ENCODE results near the gene SHLD1. TPM values are rescaled to one million over a fixed set of nuclear protein-coding genes. Genes with fewer than 3 reads are reported as not detected.
A peak's percentile ranks its signal among the peaks of the same experiment; 100 is the strongest.

The SHLD1 gene
- total and polyA plus RNA-seq, 2 experiments from 2014 or later = 1.4 to 15.0 TPM

- TF ChIP-seq ETS1 (IDR thresholded peaks at IDR 0.05) = no peak
- TF ChIP-seq CREB1 (CRISPR knock-in tag; IDR thresholded peaks at IDR 0.05; ENCODE audit: low read depth) = no peak
- TF ChIP-seq EZH2 (IDR thresholded peaks at IDR 0.05; ENCODE audit: low read depth, unreplicated experiment) = no peak
- TF ChIP-seq EZH2phosphoT487 (IDR thresholded peaks at IDR 0.05; ENCODE audit: unreplicated experiment) = no peak
- no peak for TF ChIP-seq REST (IDR thresholded peaks at IDR 0.05; ENCODE audit: unreplicated experiment)
- no peak for TF ChIP-seq ZNF462 (CRISPR knock-in tag; IDR thresholded peaks at IDR 0.05)
- no peak for TF ChIP-seq POLR2AphosphoS5 (IDR thresholded peaks at IDR 0.05; ENCODE audit: low read depth)
- Histone ChIP-seq H4K20me1 (replicated peaks; ENCODE audit: insufficient read depth) (no peaks in the 10 kb centered on the region), H3K4me2 (peak overlapping the region; percentile 41), H3K79me2 (replicated peaks; ENCODE audit: insufficient read depth) (no peaks in the 10 kb centered on the region), H2AFZ (peak overlapping the region; percentile 12; the same call in 1 of the 2 replicates), H3K27ac (ENCODE audit: low read depth) (no peak overlapping the region), H3F3A (replicated peaks; ENCODE audit: low read depth) (no peaks in the 10 kb centered on the region), H3K27me3 (ENCODE audit: insufficient read depth) (no peaks in the 10 kb centered on the region), H3K4me1 (ENCODE audit: insufficient read depth) (peaks cover 36% of the 10 kb centered on the region), H3K9me2 (ENCODE audit: insufficient read depth) (no peaks in the 10 kb centered on the region), H3K4me3 (no peak overlapping the region), H3K36me3 (ENCODE audit: insufficient read depth) (no peaks in the 10 kb centered on the region)
- Mint-ChIP-seq H3K4me3 (no peak overlapping the region), H3K27ac (no peak overlapping the region), H3K36me3 (ENCODE audit: low read depth) (no peaks in the 10 kb centered on the region), H3K27me3 (ENCODE audit: insufficient read depth, low read depth, poor library complexity) (peaks cover 3% of the 10 kb centered on the region), H3K9me3 (no peaks in the 10 kb centered on the region), H3K4me1 (peaks cover 31% of the 10 kb centered on the region)
- ATAC-seq (no peak), DNase-seq (ENCODE audit: low spot score) (no peak)
Measured at GRCh38 chr20:5871459-5872410, 121.5 kb downstream of the SHLD1 start.
